Mesendoderm (in vitro differentiated cells): ENCODE results near the gene OR51I1.

Source experiments
- DNase-seq: peaks from one replicate; pipeline ENCODE4 v3.0.0; 2013
- H2AK5ac ChIP-seq: 2 replicates; pipeline ENCODE4 v1.6.1; 2013; ENCODE audit warnings: low read length, inconsistent platforms
- H2BK120ac ChIP-seq: 2 replicates; pipeline ENCODE4 v1.6.1; 2013; ENCODE audit warnings: low read depth, mild to moderate bottlenecking, low read length, moderate library complexity, mixed read lengths
- H2BK15ac ChIP-seq: replicated peaks from 2 replicates; pipeline ENCODE4 v1.6.1; 2013; ENCODE audit warnings: low read depth, mild to moderate bottlenecking, moderate library complexity
- H2BK5ac ChIP-seq: 2 replicates; pipeline ENCODE4 v1.6.1; 2013; ENCODE audit warnings: low read length, inconsistent platforms
- H3K18ac ChIP-seq: 2 replicates; pipeline ENCODE4 v1.6.1; 2013; ENCODE audit warnings: mild to moderate bottlenecking, low read length, mixed read lengths
- H3K23ac ChIP-seq: one replicate; pipeline ENCODE4 v1.6.1; 2013; ENCODE audit warnings: low read length
- H3K27ac ChIP-seq: 2 replicates; pipeline ENCODE4 v1.5.1; 2013; ENCODE audit warnings: low read depth, mild to moderate bottlenecking, inconsistent platforms, low read length, moderate library complexity
- H3K27me3 ChIP-seq: 2 replicates; pipeline ENCODE4 v1.6.1; 2013; ENCODE audit warnings: low read length, control low read depth, mild to moderate bottlenecking, inconsistent platforms; ENCODE audit not compliant: insufficient read depth, poor library complexity
- H3K36me3 ChIP-seq: 2 replicates; pipeline ENCODE4 v1.6.1; 2013; ENCODE audit warnings: low read length, inconsistent platforms; ENCODE audit not compliant: control insufficient read depth, insufficient read depth
- H3K4ac ChIP-seq: one replicate; pipeline ENCODE4 v1.6.1; 2013; ENCODE audit warnings: low read depth, mild to moderate bottlenecking, low read length, moderate library complexity
- H3K4me1 ChIP-seq: 2 replicates; pipeline ENCODE4 v1.6.1; 2013; ENCODE audit warnings: low read depth, low read length, inconsistent platforms; ENCODE audit not compliant: control insufficient read depth
- H3K4me2 ChIP-seq: 2 replicates; pipeline ENCODE4 v1.6.1; 2013; ENCODE audit warnings: low read length
- H3K4me3 ChIP-seq: 2 replicates; pipeline ENCODE4 v1.5.1; 2013; ENCODE audit warnings: mild to moderate bottlenecking, low read length
- H3K56ac ChIP-seq: one replicate; pipeline ENCODE4 v1.6.1; 2013; ENCODE audit warnings: low read length
- H3K79me1 ChIP-seq: 2 replicates; pipeline ENCODE4 v1.6.1; 2013; ENCODE audit warnings: low read length, inconsistent platforms
- H3K79me2 ChIP-seq: 2 replicates; pipeline ENCODE4 v1.6.1; 2013; ENCODE audit warnings: mild to moderate bottlenecking, low read length; ENCODE audit not compliant: control insufficient read depth, insufficient read depth
- H3K9ac ChIP-seq: 2 replicates; pipeline ENCODE4 v1.6.1; 2013; ENCODE audit warnings: low read length, inconsistent platforms
- H4K5ac ChIP-seq: one replicate; pipeline ENCODE4 v1.6.1; 2013; ENCODE audit warnings: low read length
- H4K8ac ChIP-seq: one replicate; pipeline ENCODE4 v1.6.1; 2013; ENCODE audit warnings: low read depth, mild to moderate bottlenecking, control low read depth, low read length, moderate library complexity

Gene OR51I1

DNA sequence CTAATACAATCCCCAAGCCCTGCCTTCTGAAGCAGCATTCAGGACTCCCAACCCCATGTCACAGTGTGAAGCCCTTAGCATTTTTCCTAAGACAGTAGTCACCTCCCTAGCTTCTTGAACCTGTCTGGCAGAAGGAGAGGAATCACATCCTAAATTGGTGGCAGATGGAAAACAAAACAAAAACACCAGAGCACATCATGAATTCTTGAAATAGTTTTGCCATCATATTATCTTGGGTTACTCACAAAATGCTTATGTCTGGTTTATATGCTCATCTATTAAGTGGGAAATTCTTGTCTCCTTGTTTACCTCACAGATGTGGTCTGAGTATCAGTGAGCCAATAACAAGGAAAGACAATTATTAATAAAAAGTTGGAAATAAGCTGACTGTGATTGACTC, 42.4 kb downstream of the OR51I1 start:
- no peaks in the 10 kb centered on the region for H3K79me2 ChIP-seq
- no peak overlapping the region for H3K4me2 ChIP-seq
- H3K4me3 ChIP-seq, result no peak overlapping the region
- DNase-seq, result no peak
- no peak overlapping the region for H3K56ac ChIP-seq
- no peak overlapping the region for H2BK5ac ChIP-seq
- H3K18ac ChIP-seq, result no peak overlapping the region
- H2BK15ac ChIP-seq, result no peak overlapping the region
- no peak overlapping the region for H2AK5ac ChIP-seq
- no peak overlapping the region for H2BK120ac ChIP-seq
- H3K36me3 ChIP-seq, result no peaks in the 10 kb centered on the region
- H3K27me3 ChIP-seq, result no peaks in the 10 kb centered on the region
- no peak overlapping the region for H4K8ac ChIP-seq
- no peak overlapping the region for H3K27ac ChIP-seq
- no peak overlapping the region for H3K4ac ChIP-seq
- no peak overlapping the region for H3K23ac ChIP-seq
- H3K79me1 ChIP-seq, result no peaks in the 10 kb centered on the region
- H3K9ac ChIP-seq, result no peak overlapping the region
- no peaks in the 10 kb centered on the region for H3K4me1 ChIP-seq
- H4K5ac ChIP-seq, result no peak overlapping the region

DNA sequence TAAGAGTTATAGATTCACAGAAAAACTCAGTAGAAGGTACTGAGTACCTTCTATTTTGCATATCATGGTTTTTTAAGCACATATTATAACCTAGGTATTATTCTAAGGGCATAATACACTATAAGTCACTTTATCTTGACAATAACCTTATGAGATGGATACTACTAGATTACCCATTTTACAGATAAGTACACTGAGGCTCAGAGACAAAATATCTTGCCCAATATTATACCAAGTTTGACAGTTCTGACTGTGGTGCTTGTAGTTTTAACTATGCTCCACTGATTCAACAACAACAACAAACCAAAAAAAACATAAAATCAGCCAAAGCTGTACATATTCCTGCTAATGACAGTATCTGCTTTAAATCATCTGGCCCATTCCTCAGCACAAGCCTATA, 47.2 kb downstream of the OR51I1 start:
- Histone ChIP-seq H2BK120ac (no peak overlapping the region), H3K18ac (no peak overlapping the region), H3K4me2 (no peak overlapping the region)

More for the DNA sequence above, 47.2 kb downstream of the OR51I1 start:
- Histone ChIP-seq H4K5ac (no peak overlapping the region), H3K56ac (no peak overlapping the region), H3K79me1 (no peaks in the 10 kb centered on the region), H3K27me3 (no peaks in the 10 kb centered on the region), H3K4me3 (no peak overlapping the region), H2BK15ac (no peak overlapping the region), H3K9ac (no peak overlapping the region), H4K8ac (no peak overlapping the region), H3K36me3 (no peaks in the 10 kb centered on the region), H3K4me1 (no peaks in the 10 kb centered on the region), H2AK5ac (no peak overlapping the region), H3K4ac (no peak overlapping the region), H3K27ac (no peak overlapping the region), H2BK5ac (no peak overlapping the region), H3K79me2 (no peaks in the 10 kb centered on the region), H3K23ac (no peak overlapping the region)
- no peak for DNase-seq
